Liver (tissue), 9 donors: ENCODE data around the gene RASD2. TPM values are rescaled to one million over a fixed set of nuclear protein-coding genes. Genes with fewer than 3 reads are reported as not detected.

Experiments
- DNase-seq: peaks from one replicate; pipeline ENCODE4 v3.0.0-alpha.2; 2017; ENCODE audit warnings: low spot score
- H3K27ac ChIP-seq, 2 donors: one replicate each; pipeline ENCODE4 v1.7.0; 2013; ENCODE audit warnings: inconsistent platforms in 2 of 2, low read length in 2 of 2, control low read depth in 1 of 2, low read depth in 1 of 2, mild to moderate bottlenecking in 1 of 2
- H3K27me3 ChIP-seq, 4 donors: one replicate each; pipeline versions ENCODE4 v1.6.1 to v1.7.0; 2013; ENCODE audit warnings: low read length in 3 of 4, inconsistent platforms in 1 of 4, mild to moderate bottlenecking in 1 of 4, moderate library complexity in 1 of 4; ENCODE audit not compliant: control insufficient read depth in 4 of 4, insufficient read depth in 4 of 4
- H3K36me3 ChIP-seq, 4 donors: one replicate each; pipeline versions ENCODE4 v1.6.1 to v1.7.0; 2013; ENCODE audit warnings: low read length in 3 of 4, mild to moderate bottlenecking in 3 of 4, low read depth in 1 of 4, moderate library complexity in 1 of 4; ENCODE audit not compliant: control insufficient read depth in 4 of 4, insufficient read depth in 3 of 4
- H3K4me1 ChIP-seq, 4 donors: one replicate each; pipeline versions ENCODE4 v1.6.1 to v1.7.0; 2013; ENCODE audit warnings: low read length in 3 of 4, mild to moderate bottlenecking in 3 of 4, moderate library complexity in 1 of 4; ENCODE audit not compliant: control insufficient read depth in 4 of 4, insufficient read depth in 4 of 4
- H3K4me3 ChIP-seq, 3 donors: one replicate each; pipeline versions ENCODE4 v1.6.1 to v1.7.0; 2013; ENCODE audit warnings: low read length in 3 of 3, control low read depth in 1 of 3, low read depth in 1 of 3, mild to moderate bottlenecking in 1 of 3
- H3K9ac ChIP-seq, 2 donors: one replicate each; pipeline ENCODE4 v1.7.0; 2013; ENCODE audit warnings: low read length in 2 of 2, mild to moderate bottlenecking in 2 of 2, moderate library complexity in 2 of 2, control low read depth in 1 of 2, low read depth in 1 of 2
- H3K9me3 ChIP-seq, 4 donors: one replicate each; pipeline versions ENCODE4 v1.6.1 to v1.7.0; 2013; ENCODE audit warnings: low read length in 3 of 4; ENCODE audit not compliant: control insufficient read depth in 4 of 4
- CTCF ChIP-seq: fragments of 150-350 bp; IDR thresholded peaks from 2 replicates; pipeline ENCODE4 v1.5.1; 2017; ENCODE audit warnings: improper control_type of control experiment, low read depth, low read length; ENCODE audit not compliant: missing input control
- EGR1 ChIP-seq, 2 donors: IDR thresholded peaks; 2 replicates each; pipeline ENCODE4 v1.6.1; 2016 to 2018; ENCODE audit warnings: antibody characterized with exemption in 2 of 2, low read depth in 2 of 2
- FOXA1 ChIP-seq: IDR thresholded peaks from 2 replicates; pipeline ENCODE4 v1.6.1; 2016; ENCODE audit warnings: antibody characterized with exemption
- FOXA2 ChIP-seq: IDR thresholded peaks from 2 replicates; pipeline ENCODE4 v1.6.1; 2016; ENCODE audit warnings: antibody characterized with exemption
- GABPA ChIP-seq, 2 donors: IDR thresholded peaks in 1 of 2; conservative IDR thresholded peaks in 1 of 2; 2 replicates each; pipeline ENCODE4 v1.6.1; 2016; ENCODE audit warnings: antibody characterized with exemption in 2 of 2, mild to moderate bottlenecking in 1 of 2, moderate library complexity in 1 of 2
- HNF4A ChIP-seq, 2 donors: conservative IDR thresholded peaks; 2 replicates each; pipeline ENCODE4 v1.6.1; 2016; ENCODE audit warnings: antibody characterized with exemption in 2 of 2, mild to moderate bottlenecking in 2 of 2
- HNF4G ChIP-seq: IDR thresholded peaks from 2 replicates; pipeline ENCODE4 v1.6.1; 2016; ENCODE audit warnings: antibody characterized with exemption
- JUND ChIP-seq, 2 donors: IDR thresholded peaks; 2 replicates each; pipeline ENCODE4 v1.6.1; 2016; ENCODE audit warnings: antibody characterized with exemption in 2 of 2
- MAX ChIP-seq: IDR thresholded peaks from 2 replicates; pipeline ENCODE4 v1.6.1; 2016; ENCODE audit warnings: antibody characterized with exemption
- NR2F2 ChIP-seq: IDR thresholded peaks from 2 replicates; pipeline ENCODE4 v1.6.1; 2016; ENCODE audit warnings: antibody characterized with exemption
- RAD21 ChIP-seq, 2 donors: IDR thresholded peaks; 2 replicates each; pipeline ENCODE4 v1.6.1; 2016; ENCODE audit warnings: antibody characterized with exemption in 2 of 2, mild to moderate bottlenecking in 2 of 2
- SP1 ChIP-seq: IDR thresholded peaks from 2 replicates; pipeline ENCODE4 v1.6.1; 2018; ENCODE audit warnings: antibody characterized with exemption, mild to moderate bottlenecking
- TAF1 ChIP-seq: conservative IDR thresholded peaks from 2 replicates; pipeline ENCODE4 v1.6.1; 2016; ENCODE audit warnings: antibody characterized with exemption, mild to moderate bottlenecking
- YY1 ChIP-seq: IDR thresholded peaks from 2 replicates; pipeline ENCODE4 v1.6.1; 2016; ENCODE audit warnings: antibody characterized with exemption, mild to moderate bottlenecking
- ZBTB33 ChIP-seq: IDR thresholded peaks from 2 replicates; pipeline ENCODE4 v1.6.1; 2016; ENCODE audit warnings: antibody characterized with exemption
- WGBS: extraction: QIAGEN DNeasy Blood & Tissue Kit; methylation state at CpG from one replicate; pipeline ENCODE4 v1.1.7; 2013; 5-methylcytosine and 5-hydroxymethylcytosine counted together
- polyA plus RNA-seq, 2 donors: library from polyadenylated mRNA; stranded (reverse) in 1 of 2; unstranded in 1 of 2; fragments of 200-250 nt in 1 of 2; fragments of >200 nt in 1 of 2; fragmentation: Nextera tagmentation in 1 of 2; extraction: Ambion mirVana in 1 of 2; gene quantifications; one replicate each; pipeline versions ENCODE4 v1.2.1 to v1.2.3, GENCODE V29; 2013 to 2015
- total RNA-seq, 2 donors: library from RNA; depleted of rRNA; stranded (reverse); fragments of >200 nt; gene quantifications; one replicate each; pipeline ENCODE4 v1.2.3, GENCODE V29; 2014
- TF ChIP-seq, protein P1 (sequence below): IDR thresholded peaks from 2 replicates; pipeline ENCODE4 v1.6.1; 2016; ENCODE audit warnings: antibody characterized with exemption
- TF ChIP-seq, protein P2 (sequence below): IDR thresholded peaks from 2 replicates; pipeline ENCODE4 v1.6.1; 2016; ENCODE audit warnings: antibody characterized with exemption, mild to moderate bottlenecking
- donor health status: healthy.
- donor health status: healthy.
- donor health status: healthy.
- donor health status: healthy.
- donor health status: healthy.

RASD2 gene
- total and polyA plus RNA-seq, 4 donors, result under 0.01 to 0.05 TPM; not detected in 2

DNA sequence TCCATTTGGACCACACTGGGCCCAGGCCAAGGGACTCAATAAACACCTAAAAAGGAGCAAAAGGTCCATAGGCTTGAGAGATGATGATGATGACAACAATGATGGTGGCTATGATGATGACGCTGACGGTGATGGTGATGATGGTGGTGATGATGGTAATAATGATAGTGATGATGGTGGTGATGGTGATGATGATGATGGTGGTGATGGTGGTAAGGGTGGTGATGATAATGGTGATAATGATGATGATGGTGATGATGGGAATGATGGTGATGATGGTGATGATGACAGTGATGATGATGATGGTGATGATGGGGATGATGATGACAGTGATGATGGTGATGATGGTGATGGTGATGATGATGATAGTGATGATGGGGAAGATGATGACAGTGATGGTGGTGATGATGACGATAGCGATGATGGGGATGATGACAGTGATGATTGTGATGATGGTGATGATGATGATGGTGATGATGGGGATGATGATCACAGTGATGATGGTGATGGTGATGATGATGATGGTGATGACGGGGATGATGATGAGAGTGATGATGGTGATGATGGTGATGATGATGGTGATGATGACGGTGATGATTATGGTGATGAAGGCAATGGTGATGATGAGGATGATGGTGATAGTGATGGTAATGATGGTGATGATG is 7.1 kb upstream of the RASD2 start:
- 95% methylated on average over 6 of the region's 6 CpGs for WGBS
- no peaks in the 10 kb centered on the region for H3K27me3 ChIP-seq
- TF ChIP-seq SP1, result no peak
- TF ChIP-seq MAX, result no peak
- TF ChIP-seq HNF4A (conservative IDR thresholded peaks at IDR 0.05), result no peak
- TF ChIP-seq EGR1 (IDR thresholded peaks at IDR 0.05; ENCODE audit: low read depth in 2 of 2), result no peak
- TF ChIP-seq NR2F2, result no peak
- TF ChIP-seq FOXA2, result no peak
- no peak for TF ChIP-seq RAD21 (IDR thresholded peaks at IDR 0.05)
- no peak for TF ChIP-seq GABPA (IDR thresholded peaks at IDR 0.05 in 1 of 2, conservative IDR thresholded peaks at IDR 0.05 in 1 of 2)
- TF ChIP-seq JUND (IDR thresholded peaks at IDR 0.05), result no peak
- TF ChIP-seq FOXA1, result no peak
- TF ChIP-seq TAF1, result no peak
- TF ChIP-seq, protein P1, sequence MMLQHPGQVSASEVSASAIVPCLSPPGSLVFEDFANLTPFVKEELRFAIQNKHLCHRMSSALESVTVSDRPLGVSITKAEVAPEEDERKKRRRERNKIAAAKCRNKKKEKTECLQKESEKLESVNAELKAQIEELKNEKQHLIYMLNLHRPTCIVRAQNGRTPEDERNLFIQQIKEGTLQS, result no peak
- no peak for TF ChIP-seq YY1
- no peak for TF ChIP-seq CTCF
- no peak for TF ChIP-seq ZBTB33
- TF ChIP-seq, protein P2, sequence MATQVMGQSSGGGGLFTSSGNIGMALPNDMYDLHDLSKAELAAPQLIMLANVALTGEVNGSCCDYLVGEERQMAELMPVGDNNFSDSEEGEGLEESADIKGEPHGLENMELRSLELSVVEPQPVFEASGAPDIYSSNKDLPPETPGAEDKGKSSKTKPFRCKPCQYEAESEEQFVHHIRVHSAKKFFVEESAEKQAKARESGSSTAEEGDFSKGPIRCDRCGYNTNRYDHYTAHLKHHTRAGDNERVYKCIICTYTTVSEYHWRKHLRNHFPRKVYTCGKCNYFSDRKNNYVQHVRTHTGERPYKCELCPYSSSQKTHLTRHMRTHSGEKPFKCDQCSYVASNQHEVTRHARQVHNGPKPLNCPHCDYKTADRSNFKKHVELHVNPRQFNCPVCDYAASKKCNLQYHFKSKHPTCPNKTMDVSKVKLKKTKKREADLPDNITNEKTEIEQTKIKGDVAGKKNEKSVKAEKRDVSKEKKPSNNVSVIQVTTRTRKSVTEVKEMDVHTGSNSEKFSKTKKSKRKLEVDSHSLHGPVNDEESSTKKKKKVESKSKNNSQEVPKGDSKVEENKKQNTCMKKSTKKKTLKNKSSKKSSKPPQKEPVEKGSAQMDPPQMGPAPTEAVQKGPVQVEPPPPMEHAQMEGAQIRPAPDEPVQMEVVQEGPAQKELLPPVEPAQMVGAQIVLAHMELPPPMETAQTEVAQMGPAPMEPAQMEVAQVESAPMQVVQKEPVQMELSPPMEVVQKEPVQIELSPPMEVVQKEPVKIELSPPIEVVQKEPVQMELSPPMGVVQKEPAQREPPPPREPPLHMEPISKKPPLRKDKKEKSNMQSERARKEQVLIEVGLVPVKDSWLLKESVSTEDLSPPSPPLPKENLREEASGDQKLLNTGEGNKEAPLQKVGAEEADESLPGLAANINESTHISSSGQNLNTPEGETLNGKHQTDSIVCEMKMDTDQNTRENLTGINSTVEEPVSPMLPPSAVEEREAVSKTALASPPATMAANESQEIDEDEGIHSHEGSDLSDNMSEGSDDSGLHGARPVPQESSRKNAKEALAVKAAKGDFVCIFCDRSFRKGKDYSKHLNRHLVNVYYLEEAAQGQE, result no peak
- no peak for TF ChIP-seq HNF4G
- H3K9ac ChIP-seq, result no peak overlapping the region
- H3K9me3 ChIP-seq, result no peaks in the 10 kb centered on the region
- peaks cover 0 to 9% (median 5%) of the 10 kb centered on the region in 4 donors for H3K4me1 ChIP-seq
- no peak overlapping the region for H3K27ac ChIP-seq
- no peaks in the 10 kb centered on the region for H3K36me3 ChIP-seq
- DNase-seq, result no peak
- H3K4me3 ChIP-seq, result no peak overlapping the region
